ENCODE measurements around the gene SOX14.

Gene SOX14

GRCh38 chr3:137772214-137772955, 8.3 kb downstream of the SOX14 start:
- TF ChIP-seq GATA2 (IDR thresholded peaks at IDR 0.05; ENCODE audit: low read depth, low read length) (no peak), GATA3 (IDR thresholded peaks at IDR 0.05; ENCODE audit: low read depth, low read length) (no peak)

GRCh38 chr3:137778941-137779340, 14.8 kb downstream of the SOX14 start:
- TF ChIP-seq GATA3 (IDR thresholded peaks at IDR 0.05; ENCODE audit: low read depth, low read length) (no peak), GATA2 (IDR thresholded peaks at IDR 0.05; ENCODE audit: low read depth, low read length) (no peak)

- TF ChIP-seq GATA2 (IDR thresholded peaks at IDR 0.05; ENCODE audit: low read depth, low read length) (no peak), GATA3 (IDR thresholded peaks at IDR 0.05; ENCODE audit: low read depth, low read length) (no peak)
Measured at GRCh38 chr3:137787529-137787928, 23.4 kb downstream of the SOX14 start.

- TF ChIP-seq GATA2 (IDR thresholded peaks at IDR 0.05; ENCODE audit: low read depth, low read length) (no peak), GATA3 (IDR thresholded peaks at IDR 0.05; ENCODE audit: low read depth, low read length) (no peak)
Measured at GRCh38 chr3:137789236-137789635, 25.1 kb downstream of the SOX14 start.

GRCh38 chr3:137792626-137793271, 28.6 kb downstream of the SOX14 start:
- TF ChIP-seq GATA3 (IDR thresholded peaks at IDR 0.05; ENCODE audit: low read depth, low read length), result no peak
- TF ChIP-seq GATA2 (IDR thresholded peaks at IDR 0.05; ENCODE audit: low read depth, low read length), result no peak

- TF ChIP-seq GATA3 (IDR thresholded peaks at IDR 0.05; ENCODE audit: low read depth, low read length) (no peak), GATA2 (IDR thresholded peaks at IDR 0.05; ENCODE audit: low read depth, low read length) (no peak)
Measured at GRCh38 chr3:137796993-137797392, 32.9 kb downstream of the SOX14 start.

- no peak for TF ChIP-seq GATA2 (IDR thresholded peaks at IDR 0.05; ENCODE audit: low read depth, low read length)
- no peak for TF ChIP-seq GATA3 (IDR thresholded peaks at IDR 0.05; ENCODE audit: low read depth, low read length)
Measured at GRCh38 chr3:137803215-137803614, 39.1 kb downstream of the SOX14 start.

GRCh38 chr3:137807998-137808397, 43.9 kb downstream of the SOX14 start:
- TF ChIP-seq GATA3 (IDR thresholded peaks at IDR 0.05; ENCODE audit: low read depth, low read length) (no peak), GATA2 (IDR thresholded peaks at IDR 0.05; ENCODE audit: low read depth, low read length) (no peak)

GRCh38 chr3:137809509-137809908, 45.4 kb downstream of the SOX14 start:
- no peak for TF ChIP-seq GATA3 (IDR thresholded peaks at IDR 0.05; ENCODE audit: low read depth, low read length)
- no peak for TF ChIP-seq GATA2 (IDR thresholded peaks at IDR 0.05; ENCODE audit: low read depth, low read length)

GRCh38 chr3:137812023-137812422, 47.9 kb downstream of the SOX14 start:
- TF ChIP-seq GATA2 (IDR thresholded peaks at IDR 0.05; ENCODE audit: low read depth, low read length), result no peak
- TF ChIP-seq GATA3 (IDR thresholded peaks at IDR 0.05; ENCODE audit: low read depth, low read length), result no peak

GRCh38 chr3:137815251-137815650, 51.1 kb downstream of the SOX14 start:
- TF ChIP-seq GATA2 (IDR thresholded peaks at IDR 0.05; ENCODE audit: low read depth, low read length) (no peak), GATA3 (IDR thresholded peaks at IDR 0.05; ENCODE audit: low read depth, low read length) (no peak)

Measured in SH-SY5Y (cell line).